Osteocyte (in vitro differentiated cells): Measurements from ENCODE around the gene TAGLN. TPM values are rescaled to one million over a fixed set of nuclear protein-coding genes. Genes with fewer than 3 reads are reported as not detected.
A peak's percentile ranks its signal among the peaks of the same experiment; 100 is the strongest.
"Not testable (repeated sequence)": the region's sequence is repeated elsewhere in the genome, so short reads cannot be mapped to it uniquely, and the experiment has no call there.

Experiments
- DNase-seq: peaks from one replicate; pipeline ENCODE4 v3.0.0; 2021; ENCODE audit warnings: mixed read lengths; ENCODE audit not compliant: unreplicated experiment; ENCODE audit errors: extremely low spot score
- H3K27ac Mint-ChIP-seq: one replicate; pipeline ENCODE4 v1.8.0; 2021; ENCODE audit warnings: mild to moderate bottlenecking, mixed read lengths; ENCODE audit not compliant: unreplicated experiment
- H3K27me3 Mint-ChIP-seq: one replicate; pipeline ENCODE4 v1.8.0; 2021; ENCODE audit warnings: mixed read lengths; ENCODE audit not compliant: unreplicated experiment
- H3K36me3 Mint-ChIP-seq: one replicate; pipeline ENCODE4 v1.8.0; 2021; ENCODE audit warnings: mixed read lengths; ENCODE audit not compliant: unreplicated experiment
- H3K4me1 Mint-ChIP-seq: one replicate; pipeline ENCODE4 v1.8.0; 2021; ENCODE audit warnings: mixed read lengths; ENCODE audit not compliant: unreplicated experiment
- H3K4me3 Mint-ChIP-seq: one replicate; pipeline ENCODE4 v1.8.0; 2021; ENCODE audit warnings: mild to moderate bottlenecking, moderate library complexity, mixed read lengths; ENCODE audit not compliant: unreplicated experiment
- H3K9me3 Mint-ChIP-seq: one replicate; pipeline ENCODE4 v1.8.0; 2021; ENCODE audit warnings: mixed read lengths; ENCODE audit not compliant: unreplicated experiment
- CTCF ChIP-seq: fragments of 200-600 bp; sonication (generic); IDR thresholded peaks from 2 replicates; pipeline ENCODE4 v1.5.0; 2021; ENCODE audit warnings: antibody characterized with exemption, mild to moderate bottlenecking, moderate library complexity
- total RNA-seq: library from RNA; stranded (reverse); gene quantifications from 2 replicates; pipeline ENCODE4 v1.2.1, GENCODE V29; 2021

TAGLN gene
- total RNA-seq, 1 donor from 2014 or later, result 711 TPM

GRCh38 chr11:117180661-117181585, 18.2 kb upstream of the TAGLN start:
- H3K36me3 Mint-ChIP-seq, result peaks cover 11% of the 10 kb centered on the region
- H3K9me3 Mint-ChIP-seq, result no peaks in the 10 kb centered on the region
- peak overlapping the region; percentile 95 for H3K4me3 Mint-ChIP-seq
- DNase-seq, result peak; percentile 83
- H3K4me1 Mint-ChIP-seq, result peaks cover 27% of the 10 kb centered on the region
- TF ChIP-seq CTCF, result peak; percentile 64
- peak overlapping the region; percentile 90 for H3K27ac Mint-ChIP-seq
- no peaks in the 10 kb centered on the region for H3K27me3 Mint-ChIP-seq

GRCh38 chr11:117181586-117182550, 17.3 kb upstream of the TAGLN start:
- Mint-ChIP-seq H3K4me1 (peaks cover 27% of the 10 kb centered on the region), H3K9me3 (no peaks in the 10 kb centered on the region), H3K36me3 (peaks cover 11% of the 10 kb centered on the region), H3K4me3 (no peak overlapping the region), H3K27me3 (no peaks in the 10 kb centered on the region), H3K27ac (no peak overlapping the region)
- DNase-seq, result peak; percentile 65
- TF ChIP-seq CTCF, result peak; percentile 3

- Mint-ChIP-seq H3K9me3 (no peaks in the 10 kb centered on the region), H3K36me3 (peaks cover 12% of the 10 kb centered on the region), H3K4me3 (no peak overlapping the region), H3K27ac (no peak overlapping the region), H3K4me1 (peaks cover 27% of the 10 kb centered on the region), H3K27me3 (no peaks in the 10 kb centered on the region)
- no peak for TF ChIP-seq CTCF
- DNase-seq, result no peak
These were observed 16.6 kb upstream of the TAGLN start for GRCh38 chr11:117182551-117182935.

- not testable (repeated sequence) for H3K27me3 Mint-ChIP-seq, H3K9me3 Mint-ChIP-seq, H3K4me3 Mint-ChIP-seq, DNase-seq, H3K27ac Mint-ChIP-seq
- Mint-ChIP-seq H3K36me3 (peaks cover 17% of the 10 kb centered on the region), H3K4me1 (peaks cover 21% of the 10 kb centered on the region)
These were observed 16.0 kb upstream of the TAGLN start for GRCh38 chr11:117183178-117183577.

- TF ChIP-seq CTCF, result no peak
- Mint-ChIP-seq H3K4me1 (peaks cover 18% of the 10 kb centered on the region), H3K9me3 (no peaks in the 10 kb centered on the region), H3K27me3 (no peaks in the 10 kb centered on the region), H3K27ac (no peak overlapping the region), H3K36me3 (peaks cover 18% of the 10 kb centered on the region), H3K4me3 (no peak overlapping the region)
- no peak for DNase-seq
These were observed 15.3 kb upstream of the TAGLN start for GRCh38 chr11:117183724-117184349.
